Liver (tissue), 3 donors: ENCODE data around the gene SLC30A1.

Experiments used
- ATF3 ChIP-seq: IDR thresholded peaks from 2 replicates; pipeline ENCODE4 v1.6.1; 2016; ENCODE audit warnings: antibody characterized with exemption
- EGR1 ChIP-seq, 2 donors: IDR thresholded peaks; 2 replicates each; pipeline ENCODE4 v1.6.1; 2016 to 2018; ENCODE audit warnings: antibody characterized with exemption in 2 of 2, low read depth in 2 of 2
- FOXA1 ChIP-seq: IDR thresholded peaks from 2 replicates; pipeline ENCODE4 v1.6.1; 2016; ENCODE audit warnings: antibody characterized with exemption
- JUND ChIP-seq, 2 donors: IDR thresholded peaks; 2 replicates each; pipeline ENCODE4 v1.6.1; 2016; ENCODE audit warnings: antibody characterized with exemption in 2 of 2
- MAX ChIP-seq: IDR thresholded peaks from 2 replicates; pipeline ENCODE4 v1.6.1; 2016; ENCODE audit warnings: antibody characterized with exemption
- RAD21 ChIP-seq, 2 donors: IDR thresholded peaks; 2 replicates each; pipeline ENCODE4 v1.6.1; 2016; ENCODE audit warnings: antibody characterized with exemption in 2 of 2, mild to moderate bottlenecking in 2 of 2
- RXRA ChIP-seq, 2 donors: IDR thresholded peaks; 2 replicates each; pipeline ENCODE4 v1.6.1; 2017 to 2018; ENCODE audit warnings: antibody characterized with exemption in 2 of 2, mild to moderate bottlenecking in 1 of 2
- SP1 ChIP-seq: IDR thresholded peaks from 2 replicates; pipeline ENCODE4 v1.6.1; 2018; ENCODE audit warnings: antibody characterized with exemption, mild to moderate bottlenecking
- TF ChIP-seq, protein P1 (sequence below): fragments of 150-350 bp; IDR thresholded peaks from 2 replicates; pipeline ENCODE4 v1.5.1; 2017; ENCODE audit warnings: improper control_type of control experiment, low read depth, low read length; ENCODE audit not compliant: missing input control
- donor health status: healthy.
- donor health status: healthy.

- TF ChIP-seq MAX (peak; percentile 90), ATF3 (peak; percentile 83), EGR1 (IDR thresholded peaks at IDR 0.05; ENCODE audit: low read depth in 2 of 2) (peak; percentile 38 to 84), SP1 (peak; percentile 89), JUND (IDR thresholded peaks at IDR 0.05) (peak; percentile 90), FOXA1 (peak; percentile 33), RAD21 (IDR thresholded peaks at IDR 0.05) (peak; percentile 26 to 57), RXRA (IDR thresholded peaks at IDR 0.05) (peak; percentile 96 to 98)
- TF ChIP-seq, protein P1, sequence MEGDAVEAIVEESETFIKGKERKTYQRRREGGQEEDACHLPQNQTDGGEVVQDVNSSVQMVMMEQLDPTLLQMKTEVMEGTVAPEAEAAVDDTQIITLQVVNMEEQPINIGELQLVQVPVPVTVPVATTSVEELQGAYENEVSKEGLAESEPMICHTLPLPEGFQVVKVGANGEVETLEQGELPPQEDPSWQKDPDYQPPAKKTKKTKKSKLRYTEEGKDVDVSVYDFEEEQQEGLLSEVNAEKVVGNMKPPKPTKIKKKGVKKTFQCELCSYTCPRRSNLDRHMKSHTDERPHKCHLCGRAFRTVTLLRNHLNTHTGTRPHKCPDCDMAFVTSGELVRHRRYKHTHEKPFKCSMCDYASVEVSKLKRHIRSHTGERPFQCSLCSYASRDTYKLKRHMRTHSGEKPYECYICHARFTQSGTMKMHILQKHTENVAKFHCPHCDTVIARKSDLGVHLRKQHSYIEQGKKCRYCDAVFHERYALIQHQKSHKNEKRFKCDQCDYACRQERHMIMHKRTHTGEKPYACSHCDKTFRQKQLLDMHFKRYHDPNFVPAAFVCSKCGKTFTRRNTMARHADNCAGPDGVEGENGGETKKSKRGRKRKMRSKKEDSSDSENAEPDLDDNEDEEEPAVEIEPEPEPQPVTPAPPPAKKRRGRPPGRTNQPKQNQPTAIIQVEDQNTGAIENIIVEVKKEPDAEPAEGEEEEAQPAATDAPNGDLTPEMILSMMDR = no peak
Measured at GRCh38 chr1:211609120-211610024, 30.4 kb upstream of the SLC30A1 start.
